Measurements from ENCODE around the gene PPM1L.

The PPM1L gene

GRCh38 chr3:160809453-160809852 lies 53.4 kb downstream of the PPM1L start:
- H3K4me3 ChIP-seq (ENCODE audit: low read depth in 1 of 2, low read length in 2 of 2) = no peak overlapping the region
- H3K9me3 ChIP-seq (ENCODE audit: control insufficient read depth in 1 of 2, low read length in 2 of 2) = no peaks in the 10 kb centered on the region
- peaks cover 0 to 54% of the 10 kb centered on the region in 2 donors for H3K4me1 ChIP-seq (ENCODE audit: control insufficient read depth in 1 of 2, insufficient read depth in 2 of 2, low read length in 2 of 2)
- H3K36me3 ChIP-seq (ENCODE audit: control insufficient read depth in 1 of 2, insufficient read depth in 2 of 2, low read length in 2 of 2) = no peaks in the 10 kb centered on the region
- H3K27me3 ChIP-seq (ENCODE audit: low read depth, low read length) = no peaks in the 10 kb centered on the region
- no peak overlapping the region for H3K27ac ChIP-seq (ENCODE audit: low read length)

GRCh38 chr3:160810362-160811236 lies 54.6 kb downstream of the PPM1L start:
- Histone ChIP-seq H3K9me3 (ENCODE audit: control insufficient read depth in 1 of 2, low read length in 2 of 2) (no peaks in the 10 kb centered on the region), H3K27ac (ENCODE audit: low read length) (no peak overlapping the region), H3K4me3 (ENCODE audit: low read depth in 1 of 2, low read length in 2 of 2) (no peak overlapping the region), H3K4me1 (ENCODE audit: control insufficient read depth in 1 of 2, insufficient read depth in 2 of 2, low read length in 2 of 2) (peaks cover 0 to 56% of the 10 kb centered on the region in 2 donors), H3K27me3 (ENCODE audit: low read depth, low read length) (no peaks in the 10 kb centered on the region), H3K36me3 (ENCODE audit: control insufficient read depth in 1 of 2, insufficient read depth in 2 of 2, low read length in 2 of 2) (no peaks in the 10 kb centered on the region)

GRCh38 chr3:160811237-160811548 lies 55.2 kb downstream of the PPM1L start:
- H3K27me3 ChIP-seq (ENCODE audit: low read depth, low read length) = no peaks in the 10 kb centered on the region
- H3K36me3 ChIP-seq (ENCODE audit: control insufficient read depth in 1 of 2, insufficient read depth in 2 of 2, low read length in 2 of 2) = no peaks in the 10 kb centered on the region
- H3K9me3 ChIP-seq (ENCODE audit: control insufficient read depth in 1 of 2, low read length in 2 of 2) = no peaks in the 10 kb centered on the region
- H3K4me1 ChIP-seq (ENCODE audit: control insufficient read depth in 1 of 2, insufficient read depth in 2 of 2, low read length in 2 of 2) = peaks cover 0 to 52% of the 10 kb centered on the region in 2 donors
- no peak overlapping the region for H3K27ac ChIP-seq (ENCODE audit: low read length)
- no peak overlapping the region for H3K4me3 ChIP-seq (ENCODE audit: low read depth in 1 of 2, low read length in 2 of 2)

- H3K27ac ChIP-seq (ENCODE audit: low read length) = no peak overlapping the region
Measured at GRCh38 chr3:160812304-160812703, 56.3 kb downstream of the PPM1L start.

GRCh38 chr3:160815280-160815679 lies 59.2 kb downstream of the PPM1L start:
- Histone ChIP-seq H3K4me3 (ENCODE audit: low read depth in 1 of 2, low read length in 2 of 2) (no peak overlapping the region), H3K27ac (ENCODE audit: low read length) (no peak overlapping the region), H3K9me3 (ENCODE audit: control insufficient read depth in 1 of 2, low read length in 2 of 2) (no peaks in the 10 kb centered on the region), H3K4me1 (ENCODE audit: control insufficient read depth in 1 of 2, insufficient read depth in 2 of 2, low read length in 2 of 2) (peaks cover 0 to 31% of the 10 kb centered on the region in 2 donors), H3K36me3 (ENCODE audit: control insufficient read depth in 1 of 2, insufficient read depth in 2 of 2, low read length in 2 of 2) (no peaks in the 10 kb centered on the region), H3K27me3 (ENCODE audit: low read depth, low read length) (no peaks in the 10 kb centered on the region)

More at GRCh38 chr3:160812304-160812703, 56.3 kb downstream of the PPM1L start:
- Histone ChIP-seq H3K27me3 (ENCODE audit: low read depth, low read length) (no peaks in the 10 kb centered on the region), H3K36me3 (ENCODE audit: control insufficient read depth in 1 of 2, insufficient read depth in 2 of 2, low read length in 2 of 2) (no peaks in the 10 kb centered on the region), H3K4me1 (ENCODE audit: control insufficient read depth in 1 of 2, insufficient read depth in 2 of 2, low read length in 2 of 2) (peaks cover 0 to 52% of the 10 kb centered on the region in 2 donors), H3K9me3 (ENCODE audit: control insufficient read depth in 1 of 2, low read length in 2 of 2) (no peaks in the 10 kb centered on the region), H3K4me3 (ENCODE audit: low read depth in 1 of 2, low read length in 2 of 2) (no peak overlapping the region)

- H3K4me3 ChIP-seq (ENCODE audit: low read depth in 1 of 2, low read length in 2 of 2) = no peak overlapping the region
- H3K36me3 ChIP-seq (ENCODE audit: control insufficient read depth in 1 of 2, insufficient read depth in 2 of 2, low read length in 2 of 2) = no peaks in the 10 kb centered on the region
- H3K9me3 ChIP-seq (ENCODE audit: control insufficient read depth in 1 of 2, low read length in 2 of 2) = no peaks in the 10 kb centered on the region
- H3K4me1 ChIP-seq (ENCODE audit: control insufficient read depth in 1 of 2, insufficient read depth in 2 of 2, low read length in 2 of 2) = peaks cover 0 to 8% of the 10 kb centered on the region in 2 donors
- no peak overlapping the region for H3K27ac ChIP-seq (ENCODE audit: low read length)
- H3K27me3 ChIP-seq (ENCODE audit: low read depth, low read length) = no peaks in the 10 kb centered on the region
Measured at GRCh38 chr3:160820022-160820421, 64.0 kb downstream of the PPM1L start.

- peaks cover 0 to 4% of the 10 kb centered on the region in 2 donors for H3K4me1 ChIP-seq (ENCODE audit: control insufficient read depth in 1 of 2, insufficient read depth in 2 of 2, low read length in 2 of 2)
- no peaks in the 10 kb centered on the region for H3K9me3 ChIP-seq (ENCODE audit: control insufficient read depth in 1 of 2, low read length in 2 of 2)
- no peak overlapping the region for H3K4me3 ChIP-seq (ENCODE audit: low read depth in 1 of 2, low read length in 2 of 2)
- no peak overlapping the region for H3K27ac ChIP-seq (ENCODE audit: low read length)
- no peaks in the 10 kb centered on the region for H3K27me3 ChIP-seq (ENCODE audit: low read depth, low read length)
- no peaks in the 10 kb centered on the region for H3K36me3 ChIP-seq (ENCODE audit: control insufficient read depth in 1 of 2, insufficient read depth in 2 of 2, low read length in 2 of 2)
Measured at GRCh38 chr3:160820430-160820829, 64.4 kb downstream of the PPM1L start.

GRCh38 chr3:160822936-160823335 lies 66.9 kb downstream of the PPM1L start:
- H3K27ac ChIP-seq (ENCODE audit: low read length) = no peak overlapping the region
- no peaks in the 10 kb centered on the region for H3K4me1 ChIP-seq (ENCODE audit: control insufficient read depth in 1 of 2, insufficient read depth in 2 of 2, low read length in 2 of 2)
- H3K9me3 ChIP-seq (ENCODE audit: control insufficient read depth in 1 of 2, low read length in 2 of 2) = no peaks in the 10 kb centered on the region
- no peak overlapping the region for H3K4me3 ChIP-seq (ENCODE audit: low read depth in 1 of 2, low read length in 2 of 2)
- no peaks in the 10 kb centered on the region for H3K36me3 ChIP-seq (ENCODE audit: control insufficient read depth in 1 of 2, insufficient read depth in 2 of 2, low read length in 2 of 2)
- H3K27me3 ChIP-seq (ENCODE audit: low read depth, low read length) = no peaks in the 10 kb centered on the region

GRCh38 chr3:160825311-160825800 lies 69.3 kb downstream of the PPM1L start:
- no peak overlapping the region for H3K4me3 ChIP-seq (ENCODE audit: low read depth in 1 of 2, low read length in 2 of 2)
- no peak overlapping the region for H3K27ac ChIP-seq (ENCODE audit: low read length)
- no peaks in the 10 kb centered on the region for H3K9me3 ChIP-seq (ENCODE audit: control insufficient read depth in 1 of 2, low read length in 2 of 2)
- no peaks in the 10 kb centered on the region for H3K27me3 ChIP-seq (ENCODE audit: low read depth, low read length)
- H3K36me3 ChIP-seq (ENCODE audit: control insufficient read depth in 1 of 2, insufficient read depth in 2 of 2, low read length in 2 of 2) = no peaks in the 10 kb centered on the region
- no peaks in the 10 kb centered on the region for H3K4me1 ChIP-seq (ENCODE audit: control insufficient read depth in 1 of 2, insufficient read depth in 2 of 2, low read length in 2 of 2)

GRCh38 chr3:160826408-160826807 lies 70.4 kb downstream of the PPM1L start:
- H3K27ac ChIP-seq (ENCODE audit: low read length) = no peak overlapping the region
- no peak overlapping the region for H3K4me3 ChIP-seq (ENCODE audit: low read depth in 1 of 2, low read length in 2 of 2)
- H3K27me3 ChIP-seq (ENCODE audit: low read depth, low read length) = no peaks in the 10 kb centered on the region
- no peaks in the 10 kb centered on the region for H3K4me1 ChIP-seq (ENCODE audit: control insufficient read depth in 1 of 2, insufficient read depth in 2 of 2, low read length in 2 of 2)
- H3K36me3 ChIP-seq (ENCODE audit: control insufficient read depth in 1 of 2, insufficient read depth in 2 of 2, low read length in 2 of 2) = no peaks in the 10 kb centered on the region
- no peaks in the 10 kb centered on the region for H3K9me3 ChIP-seq (ENCODE audit: control insufficient read depth in 1 of 2, low read length in 2 of 2)

GRCh38 chr3:160826991-160827390 lies 71.0 kb downstream of the PPM1L start:
- Histone ChIP-seq H3K36me3 (ENCODE audit: control insufficient read depth in 1 of 2, insufficient read depth in 2 of 2, low read length in 2 of 2) (no peaks in the 10 kb centered on the region), H3K27ac (ENCODE audit: low read length) (no peak overlapping the region), H3K4me3 (ENCODE audit: low read depth in 1 of 2, low read length in 2 of 2) (no peak overlapping the region), H3K9me3 (ENCODE audit: control insufficient read depth in 1 of 2, low read length in 2 of 2) (no peaks in the 10 kb centered on the region), H3K27me3 (ENCODE audit: low read depth, low read length) (no peaks in the 10 kb centered on the region), H3K4me1 (ENCODE audit: control insufficient read depth in 1 of 2, insufficient read depth in 2 of 2, low read length in 2 of 2) (no peaks in the 10 kb centered on the region)

GRCh38 chr3:160827516-160827915 lies 71.5 kb downstream of the PPM1L start:
- H3K4me1 ChIP-seq (ENCODE audit: control insufficient read depth in 1 of 2, insufficient read depth in 2 of 2, low read length in 2 of 2) = no peaks in the 10 kb centered on the region
- no peaks in the 10 kb centered on the region for H3K9me3 ChIP-seq (ENCODE audit: control insufficient read depth in 1 of 2, low read length in 2 of 2)
- no peaks in the 10 kb centered on the region for H3K27me3 ChIP-seq (ENCODE audit: low read depth, low read length)
- no peak overlapping the region for H3K27ac ChIP-seq (ENCODE audit: low read length)
- no peaks in the 10 kb centered on the region for H3K36me3 ChIP-seq (ENCODE audit: control insufficient read depth in 1 of 2, insufficient read depth in 2 of 2, low read length in 2 of 2)
- no peak overlapping the region for H3K4me3 ChIP-seq (ENCODE audit: low read depth in 1 of 2, low read length in 2 of 2)

Measured in muscle layer of duodenum (tissue), 2 donors.